Suprapubic skin (tissue), 4 donors: ENCODE results near the gene PEPD.

Experiments
- EP300 ChIP-seq: sonication (generic); formaldehyde crosslinking; IDR thresholded peaks from one replicate; pipeline ENCODE4 v1.6.1; 2017; ENCODE audit warnings: antibody characterized with exemption
- POLR2AphosphoS5 ChIP-seq, 3 donors: sonication (generic); formaldehyde crosslinking; IDR thresholded peaks; one replicate each; pipeline ENCODE4 v1.6.1; 2017; ENCODE audit warnings: antibody characterized with exemption in 3 of 3
- TF ChIP-seq, protein P1 (sequence below), 2 donors: fragments of 200-600 bp in 1 of 2; fragments of 450-650 bp in 1 of 2; sonication (generic) in 1 of 2; IDR thresholded peaks; one replicate each; pipeline ENCODE4 v1.5.1; 2016 to 2019; ENCODE audit warnings: antibody characterized with exemption in 2 of 2, mild to moderate bottlenecking in 1 of 2, moderate library complexity in 1 of 2

DNA sequence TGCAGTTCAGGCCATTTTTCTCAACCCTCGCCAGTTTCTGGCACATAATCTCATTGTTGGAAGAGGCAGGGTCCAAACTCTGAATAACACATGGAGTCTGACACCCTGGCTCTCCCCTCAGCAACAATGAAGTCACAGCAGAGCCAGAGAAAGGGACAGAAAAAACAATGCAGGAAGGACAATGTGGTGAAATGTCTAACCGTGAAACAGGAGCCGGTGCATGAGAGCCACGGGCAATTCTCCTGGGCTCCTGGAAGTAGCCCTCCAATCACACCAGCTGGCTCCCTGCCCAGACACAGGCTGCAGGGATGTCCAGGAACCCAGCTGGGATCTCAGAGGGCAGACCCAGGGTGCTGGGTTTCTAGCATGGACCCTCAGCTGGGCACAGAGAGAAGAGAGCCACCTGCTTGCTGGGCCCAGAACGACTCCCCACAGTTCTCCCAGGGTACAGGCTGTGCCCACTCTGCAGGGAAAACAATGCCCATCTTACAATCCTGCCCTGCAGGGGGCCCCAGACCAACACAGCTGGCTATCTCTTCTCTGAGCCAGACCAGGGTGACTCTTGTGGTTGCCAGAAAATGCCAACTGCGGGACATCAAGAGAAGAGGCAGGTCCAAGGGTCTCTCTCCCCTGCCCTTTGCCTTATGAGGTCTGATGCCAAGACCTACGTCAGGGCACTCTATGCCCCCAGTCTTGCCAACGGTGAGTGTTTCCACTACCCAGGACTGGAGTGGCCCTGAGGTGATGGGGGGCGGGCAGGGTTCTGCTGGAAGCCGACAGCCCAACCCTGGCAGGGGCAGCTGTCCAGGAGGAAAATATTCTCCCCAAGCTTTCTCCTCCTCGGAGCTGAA, 83.5 kb downstream of the PEPD start:
- TF ChIP-seq POLR2AphosphoS5 (IDR thresholded peaks at IDR 0.05) (no peak), EP300 (no peak)
- TF ChIP-seq, protein P1, sequence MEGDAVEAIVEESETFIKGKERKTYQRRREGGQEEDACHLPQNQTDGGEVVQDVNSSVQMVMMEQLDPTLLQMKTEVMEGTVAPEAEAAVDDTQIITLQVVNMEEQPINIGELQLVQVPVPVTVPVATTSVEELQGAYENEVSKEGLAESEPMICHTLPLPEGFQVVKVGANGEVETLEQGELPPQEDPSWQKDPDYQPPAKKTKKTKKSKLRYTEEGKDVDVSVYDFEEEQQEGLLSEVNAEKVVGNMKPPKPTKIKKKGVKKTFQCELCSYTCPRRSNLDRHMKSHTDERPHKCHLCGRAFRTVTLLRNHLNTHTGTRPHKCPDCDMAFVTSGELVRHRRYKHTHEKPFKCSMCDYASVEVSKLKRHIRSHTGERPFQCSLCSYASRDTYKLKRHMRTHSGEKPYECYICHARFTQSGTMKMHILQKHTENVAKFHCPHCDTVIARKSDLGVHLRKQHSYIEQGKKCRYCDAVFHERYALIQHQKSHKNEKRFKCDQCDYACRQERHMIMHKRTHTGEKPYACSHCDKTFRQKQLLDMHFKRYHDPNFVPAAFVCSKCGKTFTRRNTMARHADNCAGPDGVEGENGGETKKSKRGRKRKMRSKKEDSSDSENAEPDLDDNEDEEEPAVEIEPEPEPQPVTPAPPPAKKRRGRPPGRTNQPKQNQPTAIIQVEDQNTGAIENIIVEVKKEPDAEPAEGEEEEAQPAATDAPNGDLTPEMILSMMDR (IDR thresholded peaks at IDR 0.05), result no peak
